GM12892 (cell line): Measurements from ENCODE around the gene DAB2.

Experiments
- DNase-seq: peaks from one replicate; pipeline ENCODE4 v3.0.0; 2011; ENCODE audit not compliant: insufficient read length
- FAIRE-seq: peaks from 2 replicates; lab custom pipeline; 2011; peaks lifted over from hg19 to GRCh38; lab: Jason Lieb, UNC
- POLR2A ChIP-seq: IDR thresholded peaks from 2 replicates; pipeline ENCODE4 v1.6.1; 2011; ENCODE audit warnings: low read depth, low read length, control low read depth
- POLR2AphosphoS5 ChIP-seq: IDR thresholded peaks from 2 replicates; pipeline ENCODE4 v1.6.1; 2011; ENCODE audit warnings: low read depth, low read length, control low read depth
- TAF1 ChIP-seq: IDR thresholded peaks from 2 replicates; pipeline ENCODE4 v1.6.1; 2011; ENCODE audit warnings: low read depth, mild to moderate bottlenecking, control low read depth, low read length, borderline replicate concordance

The DAB2 gene

GRCh38 chr5:39428640-39429039 is 3.9 kb upstream of the DAB2 start:
- TF ChIP-seq POLR2A: no peak
- no peak for TF ChIP-seq TAF1
- TF ChIP-seq POLR2AphosphoS5: no peak
- DNase-seq (no peak), FAIRE-seq (no peak)

GRCh38 chr5:39427633-39428032 is 2.9 kb upstream of the DAB2 start:
- no peak for DNase-seq
- FAIRE-seq: no peak
- TF ChIP-seq POLR2A (no peak), POLR2AphosphoS5 (no peak), TAF1 (no peak)

DNA sequence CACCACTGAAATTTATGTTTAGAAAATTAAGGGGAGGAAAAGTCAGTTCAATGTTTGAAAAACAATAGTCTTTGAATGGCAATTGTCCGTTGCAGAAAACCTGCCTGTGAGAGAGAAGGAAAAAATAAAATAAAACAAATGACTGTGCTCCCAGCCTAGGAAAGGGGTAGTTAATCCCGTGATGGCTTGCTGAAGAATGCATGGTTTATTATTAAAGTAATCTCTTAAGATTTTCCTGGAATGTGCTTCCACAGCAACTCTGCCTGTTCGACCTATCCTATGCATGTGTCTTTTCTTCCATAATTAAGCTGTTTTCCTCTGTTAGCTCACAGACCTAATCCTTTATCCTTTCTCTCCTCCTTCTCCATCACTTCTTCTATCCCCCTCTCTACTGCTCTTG is 2.4 kb upstream of the DAB2 start:
- no peak for TF ChIP-seq POLR2AphosphoS5
- no peak for FAIRE-seq

GRCh38 chr5:39426746-39427105 is 1.9 kb upstream of the DAB2 start:
- TF ChIP-seq POLR2AphosphoS5 (no peak), POLR2A (no peak), TAF1 (no peak)
- DNase-seq: no peak
- no peak for FAIRE-seq

More for the DNA sequence above, 2.4 kb upstream of the DAB2 start:
- no peak for DNase-seq

DNA sequence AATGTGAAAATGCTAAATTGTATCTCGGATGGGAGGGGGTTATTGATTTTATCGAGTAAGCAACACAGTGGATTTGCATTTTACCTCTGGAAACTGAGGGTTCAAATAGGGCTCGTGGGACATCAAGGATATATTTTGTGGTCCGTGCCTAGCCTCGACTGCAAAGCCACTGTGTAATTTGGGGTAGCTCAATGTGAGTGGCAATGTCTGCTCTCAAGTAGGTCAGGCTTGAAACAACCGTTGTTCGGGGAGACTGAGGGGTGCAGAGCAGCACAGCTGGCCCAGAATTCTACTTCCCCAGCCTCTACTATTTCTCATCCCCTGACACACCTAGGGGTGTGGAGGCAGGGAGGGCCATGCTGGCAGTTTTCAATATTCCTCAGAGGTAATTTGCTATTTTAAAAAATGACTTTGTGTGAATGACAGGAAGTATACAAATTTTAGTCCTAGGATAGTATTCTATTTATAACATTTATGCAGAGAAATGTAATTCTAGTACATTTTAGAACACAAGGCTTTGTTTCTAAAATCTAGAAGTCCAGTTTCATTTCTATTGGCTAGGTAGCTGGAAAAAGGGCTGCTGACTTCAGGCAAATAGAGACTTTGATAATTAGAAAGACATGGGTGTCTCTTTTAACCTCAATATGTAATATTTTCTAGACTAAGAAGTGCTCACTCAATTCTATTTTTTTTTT is 1.4 kb upstream of the DAB2 start:
- TF ChIP-seq POLR2AphosphoS5: no peak
- no peak for TF ChIP-seq POLR2A
- TF ChIP-seq TAF1: no peak
- FAIRE-seq (no peak), DNase-seq (no peak)

- DNase-seq (no peak), FAIRE-seq (no peak)
- TF ChIP-seq TAF1: no peak
- TF ChIP-seq POLR2A: no peak
- TF ChIP-seq POLR2AphosphoS5: no peak
Measured at GRCh38 chr5:39423331-39423751, 1.4 kb downstream of the DAB2 start.

DNA sequence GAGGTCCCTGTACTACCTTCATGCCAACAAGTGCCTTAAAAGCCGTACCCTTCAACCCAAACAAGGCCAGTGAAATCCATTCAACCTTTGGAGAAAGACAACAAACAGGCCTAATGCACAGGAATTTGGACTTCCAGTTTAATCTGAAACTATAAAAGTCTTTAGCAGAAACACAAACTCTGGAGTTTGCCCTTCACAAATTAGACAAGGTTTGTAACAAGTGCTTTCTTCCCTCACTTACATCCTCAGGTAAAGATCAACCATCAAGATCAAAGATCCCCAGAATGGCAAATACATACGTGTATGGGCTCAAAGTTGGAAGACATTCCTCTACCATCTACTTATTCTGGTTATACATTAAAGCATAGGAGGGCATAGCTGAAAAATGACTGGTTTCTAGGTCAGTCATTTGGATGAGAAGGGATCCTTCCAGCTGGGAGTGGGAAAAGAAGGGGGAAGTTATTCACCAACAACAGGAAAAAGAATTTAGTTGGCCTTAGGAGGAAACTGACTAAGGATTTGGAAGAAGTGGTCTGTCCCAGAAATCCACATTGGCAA is 2.0 kb downstream of the DAB2 start:
- FAIRE-seq: no peak
- DNase-seq: no peak
- TF ChIP-seq POLR2A: no peak
- no peak for TF ChIP-seq POLR2AphosphoS5
- no peak for TF ChIP-seq TAF1

DNA sequence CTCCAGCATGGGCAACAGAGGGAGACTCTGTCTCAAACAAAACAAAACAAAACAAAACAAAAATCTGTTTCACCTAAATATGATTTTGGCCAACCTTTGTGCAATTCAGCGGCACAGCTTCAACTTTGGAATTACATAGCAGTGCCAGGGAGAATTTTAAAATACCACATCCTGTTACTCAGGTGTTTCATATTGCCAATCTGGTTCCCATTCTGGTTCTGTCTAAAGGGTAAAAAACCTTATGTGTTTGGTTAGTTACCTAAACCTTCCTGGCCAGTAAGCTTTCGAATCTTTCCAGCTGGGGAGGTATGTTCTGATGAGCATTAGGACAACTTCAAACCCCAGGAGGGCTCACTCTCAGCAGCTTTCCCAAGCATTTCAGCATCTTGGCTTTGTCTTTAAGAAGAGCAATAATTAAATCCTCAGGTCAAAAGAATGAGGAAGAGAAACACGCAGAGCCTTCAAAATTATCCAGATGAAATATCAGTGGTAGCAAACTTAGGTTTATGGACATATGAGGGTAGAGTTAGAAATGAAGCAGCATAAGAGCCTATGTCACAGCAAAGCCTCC is 2.7 kb downstream of the DAB2 start:
- DNase-seq (no peak), FAIRE-seq (no peak)

GRCh38 chr5:39420482-39421145 is 4.2 kb downstream of the DAB2 start:
- no peak for FAIRE-seq
- no peak for DNase-seq
- TF ChIP-seq POLR2A: no peak
- TF ChIP-seq TAF1: no peak
- TF ChIP-seq POLR2AphosphoS5: no peak

More for the DNA sequence above, 2.7 kb downstream of the DAB2 start:
- TF ChIP-seq POLR2A (no peak), TAF1 (no peak), POLR2AphosphoS5 (no peak)

DNA sequence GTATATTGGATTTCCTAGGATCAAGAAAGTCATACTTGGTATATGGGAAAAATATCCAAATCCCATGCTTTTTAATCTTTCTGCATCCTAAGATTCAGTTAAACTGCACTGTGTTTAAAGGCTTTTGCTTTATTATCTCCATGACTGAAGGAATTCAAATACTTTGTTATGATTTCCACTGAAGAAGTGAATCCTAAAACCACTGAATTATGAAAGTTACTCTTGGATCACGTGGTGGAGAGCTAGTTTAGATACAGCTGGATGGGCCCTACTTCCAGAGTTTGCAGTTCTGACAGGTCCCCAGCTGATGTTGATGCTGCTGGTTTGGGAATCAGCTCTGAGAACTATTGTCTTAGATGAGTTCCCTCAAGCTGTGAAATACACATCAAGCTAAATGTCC is 5.0 kb downstream of the DAB2 start:
- no peak for DNase-seq
- TF ChIP-seq POLR2A (no peak), TAF1 (no peak), POLR2AphosphoS5 (no peak)
- no peak for FAIRE-seq

DNA sequence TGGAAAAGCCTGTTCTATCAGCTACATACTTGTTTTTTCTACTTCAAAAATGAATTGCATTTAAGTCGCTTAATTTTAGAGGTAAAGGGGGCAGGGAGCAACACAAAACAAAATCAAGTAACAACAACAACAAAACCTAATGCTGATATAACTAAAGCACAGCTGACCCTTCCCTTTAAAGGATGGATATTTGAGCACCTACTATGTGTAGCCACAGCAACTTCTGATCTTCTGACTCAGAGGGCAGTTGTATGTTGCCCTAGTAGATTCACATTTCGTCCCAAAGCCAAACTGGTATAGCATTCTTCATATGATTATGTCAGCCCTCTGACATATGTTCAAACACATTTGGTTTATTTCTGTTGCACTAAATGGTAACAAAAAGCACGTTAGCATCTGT is 6.8 kb downstream of the DAB2 start:
- TF ChIP-seq POLR2A (no peak), POLR2AphosphoS5 (no peak), TAF1 (no peak)
- DNase-seq: no peak
- FAIRE-seq: no peak

DNA sequence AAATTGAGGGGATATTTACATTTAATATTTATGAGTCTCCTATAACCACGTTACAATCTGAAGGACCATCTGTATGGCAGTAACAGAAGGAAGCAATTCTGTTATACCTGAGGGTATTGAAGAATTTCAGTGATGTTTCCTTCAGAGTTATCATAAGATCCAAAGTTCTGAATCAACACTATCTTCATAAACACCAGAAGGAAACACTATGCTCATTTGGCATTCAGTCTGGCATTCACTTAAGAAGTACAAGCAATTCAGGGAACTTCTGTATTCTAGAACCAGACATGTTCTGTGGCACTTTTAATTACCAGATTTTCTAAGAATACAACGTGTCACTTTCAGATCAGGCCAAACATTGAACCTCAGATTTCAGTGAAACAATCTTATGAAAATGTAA is 9.6 kb downstream of the DAB2 start:
- FAIRE-seq (no peak), DNase-seq (no peak)
- TF ChIP-seq TAF1: no peak
- TF ChIP-seq POLR2A: no peak

- TF ChIP-seq TAF1: no peak
- TF ChIP-seq POLR2A: no peak
- TF ChIP-seq POLR2AphosphoS5: no peak
- no peak for FAIRE-seq
- DNase-seq: no peak
Measured at GRCh38 chr5:39414426-39414825, 10.4 kb downstream of the DAB2 start.
